CD8-positive, alpha-beta memory T cell (primary cell): Measurements from ENCODE around the gene EGFR. TPM values are rescaled to one million over a fixed set of nuclear protein-coding genes. Genes with fewer than 3 reads are reported as not detected.

Source experiments
- CTCF ChIA-PET: fragments of 350-600 bp; sonication (Branson Sonifier 250); formaldehyde crosslinking; loops from one replicate; lab custom pipeline; 2021; ENCODE audit warnings: antibody characterized with exemption; lab: Charles Lee
- POLR2A ChIA-PET: fragments of 350-600 bp; sonication (Branson Sonifier 250); formaldehyde crosslinking; loops from one replicate; lab custom pipeline; 2021; ENCODE audit warnings: antibody characterized with exemption; lab: Charles Lee
- DNase-seq, 5 donors: peaks; one replicate each; pipeline versions ENCODE4 v3.0.0 to v3.0.0-alpha.2; 2020 to 2022; ENCODE audit warnings: mixed read lengths in 1 of 5
- H3K27ac ChIP-seq: one replicate; pipeline ENCODE4 v1.7.0; 2013; ENCODE audit warnings: low read depth, mild to moderate bottlenecking, low read length, moderate library complexity
- H3K27me3 ChIP-seq: 2 replicates; pipeline ENCODE4 v1.7.0; 2013; ENCODE audit warnings: low read length, mild to moderate bottlenecking; ENCODE audit not compliant: insufficient read depth, poor library complexity, severe bottlenecking
- H3K36me3 ChIP-seq: 2 replicates; pipeline ENCODE4 v1.7.0; 2013; ENCODE audit warnings: mild to moderate bottlenecking, low read length, moderate library complexity; ENCODE audit not compliant: insufficient read depth
- H3K4me1 ChIP-seq: 2 replicates; pipeline ENCODE4 v1.7.0; 2013; ENCODE audit warnings: mild to moderate bottlenecking, low read length, moderate library complexity; ENCODE audit not compliant: insufficient read depth
- H3K4me3 ChIP-seq: 2 replicates; pipeline ENCODE4 v1.7.0; 2013; ENCODE audit warnings: mild to moderate bottlenecking, low read length
- H3K9me3 ChIP-seq: 2 replicates; pipeline ENCODE4 v1.7.0; 2013; ENCODE audit warnings: mild to moderate bottlenecking, low read length
- H3K27ac Mint-ChIP-seq, 8 donors: one replicate each; pipeline ENCODE4 v1.8.0; 2020 to 2021; ENCODE audit warnings: mixed read lengths in 8 of 8, mild to moderate bottlenecking in 6 of 8, inconsistent platforms in 3 of 8, moderate library complexity in 3 of 8
- H3K27me3 Mint-ChIP-seq, 2 donors: one replicate each; pipeline ENCODE4 v1.8.0; 2020 to 2021; ENCODE audit warnings: mixed read lengths in 2 of 2, mild to moderate bottlenecking in 1 of 2, moderate library complexity in 1 of 2
- H3K36me3 Mint-ChIP-seq, 3 donors: one replicate each; pipeline ENCODE4 v1.8.0; 2020 to 2021; ENCODE audit warnings: mixed read lengths in 3 of 3, inconsistent platforms in 1 of 3, mild to moderate bottlenecking in 1 of 3
- H3K4me1 Mint-ChIP-seq, 3 donors: one replicate each; pipeline ENCODE4 v1.8.0; 2020 to 2021; ENCODE audit warnings: mixed read lengths in 3 of 3, inconsistent platforms in 1 of 3, mild to moderate bottlenecking in 1 of 3
- H3K4me3 Mint-ChIP-seq, 7 donors: one replicate each; pipeline ENCODE4 v1.8.0; 2020 to 2021; ENCODE audit warnings: mixed read lengths in 7 of 7, mild to moderate bottlenecking in 6 of 7, moderate library complexity in 4 of 7, inconsistent platforms in 2 of 7
- H3K9me3 Mint-ChIP-seq, 5 donors: one replicate each; pipeline ENCODE4 v1.8.0; 2020 to 2022; ENCODE audit warnings: mixed read lengths in 5 of 5, mild to moderate bottlenecking in 3 of 5, moderate library complexity in 2 of 5, inconsistent platforms in 1 of 5
- polyA plus RNA-seq: library from polyadenylated mRNA; unstranded; fragments of 300-500 nt; fragmentation: Illumina TruSeq; gene quantifications from one replicate; pipeline ENCODE4 v1.2.3, GENCODE V29; 2021
- total RNA-seq, 2 experiments: library from RNA; stranded (reverse); gene quantifications; one replicate each; pipeline ENCODE4 v1.2.3, GENCODE V29; 2021

Gene EGFR
- total and polyA plus RNA-seq, 3 experiments from 2014 or later = not detected

- Histone ChIP-seq H3K4me1 (peaks cover 11% of the 10 kb centered on the region), H3K9me3 (no peaks in the 10 kb centered on the region), H3K4me3 (no peak overlapping the region), H3K36me3 (no peaks in the 10 kb centered on the region), H3K27ac (no peak overlapping the region), H3K27me3 (no peaks in the 10 kb centered on the region)
- Mint-ChIP-seq H3K4me3 (peak overlapping the region in 6 of 7 donors; percentile 14 to 76 (median 31)), H3K4me1 (peaks cover 7 to 16% (median 11%) of the 10 kb centered on the region in 3 donors), H3K36me3 (no peaks in the 10 kb centered on the region), H3K27me3 (peaks cover 4 to 9% of the 10 kb centered on the region in 2 donors), H3K9me3 (no peaks in the 10 kb centered on the region), H3K27ac (peak overlapping the region in 4 of 8 donors; percentile 36 to 61 (median 45))
- POLR2A ChIA-PET = no interaction called here
- DNase-seq = no peak
- CTCF ChIA-PET = no interaction called here
These were observed 67.8 kb downstream of the EGFR start for GRCh38 chr7:55086413-55087201.

- H3K4me1 Mint-ChIP-seq = peaks cover 7 to 16% (median 11%) of the 10 kb centered on the region in 3 donors
- POLR2A ChIA-PET = no interaction called here
These were observed 68.7 kb downstream of the EGFR start for GRCh38 chr7:55087521-55087961.

GRCh38 chr7:55088107-55088506 is 69.3 kb downstream of the EGFR start:
- no peaks in the 10 kb centered on the region for H3K27me3 ChIP-seq
- no peak for DNase-seq
- H3K4me1 ChIP-seq = peaks cover 11% of the 10 kb centered on the region
- H3K4me3 Mint-ChIP-seq = no peak overlapping the region
- no peak overlapping the region for H3K4me3 ChIP-seq
- peaks cover 7 to 16% (median 11%) of the 10 kb centered on the region in 3 donors for H3K4me1 Mint-ChIP-seq
- ChIA-PET POLR2A (no interaction called here), CTCF (no interaction called here)
- H3K9me3 Mint-ChIP-seq = no peaks in the 10 kb centered on the region
- no peak overlapping the region for H3K27ac ChIP-seq
- H3K36me3 Mint-ChIP-seq = no peaks in the 10 kb centered on the region
- H3K27me3 Mint-ChIP-seq = peaks cover 4 to 9% of the 10 kb centered on the region in 2 donors
- H3K36me3 ChIP-seq = no peaks in the 10 kb centered on the region
- peak overlapping the region in 1 of 8 donors; percentile 26 for H3K27ac Mint-ChIP-seq
- no peaks in the 10 kb centered on the region for H3K9me3 ChIP-seq

More at GRCh38 chr7:55087521-55087961, 68.7 kb downstream of the EGFR start:
- Mint-ChIP-seq H3K9me3 (no peaks in the 10 kb centered on the region), H3K27me3 (peaks cover 4 to 9% of the 10 kb centered on the region in 2 donors), H3K36me3 (no peaks in the 10 kb centered on the region), H3K27ac (no peak overlapping the region), H3K4me3 (no peak overlapping the region)
- DNase-seq = no peak
- no peak overlapping the region for H3K4me3 ChIP-seq
- H3K9me3 ChIP-seq = no peaks in the 10 kb centered on the region
- no peaks in the 10 kb centered on the region for H3K27me3 ChIP-seq
- peaks cover 11% of the 10 kb centered on the region for H3K4me1 ChIP-seq
- CTCF ChIA-PET = no interaction called here
- H3K36me3 ChIP-seq = no peaks in the 10 kb centered on the region
- H3K27ac ChIP-seq = no peak overlapping the region

GRCh38 chr7:55088620-55089019 is 69.8 kb downstream of the EGFR start:
- POLR2A ChIA-PET = no interaction called here
- Histone ChIP-seq H3K27ac (no peak overlapping the region), H3K36me3 (no peaks in the 10 kb centered on the region), H3K4me1 (peaks cover 11% of the 10 kb centered on the region), H3K4me3 (no peak overlapping the region), H3K27me3 (no peaks in the 10 kb centered on the region), H3K9me3 (no peaks in the 10 kb centered on the region)
- no peak overlapping the region for H3K4me3 Mint-ChIP-seq
- peaks cover 4 to 8% of the 10 kb centered on the region in 2 donors for H3K27me3 Mint-ChIP-seq
- H3K4me1 Mint-ChIP-seq = peaks cover 7 to 16% (median 11%) of the 10 kb centered on the region in 3 donors
- H3K9me3 Mint-ChIP-seq = no peaks in the 10 kb centered on the region
- CTCF ChIA-PET = no interaction called here
- DNase-seq = no peak
- no peak overlapping the region for H3K27ac Mint-ChIP-seq
- no peaks in the 10 kb centered on the region for H3K36me3 Mint-ChIP-seq

- no peaks in the 10 kb centered on the region for H3K36me3 Mint-ChIP-seq
- peaks cover 4 to 14% of the 10 kb centered on the region in 2 donors for H3K27me3 Mint-ChIP-seq
- Histone ChIP-seq H3K9me3 (no peaks in the 10 kb centered on the region), H3K4me3 (no peak overlapping the region), H3K27ac (no peak overlapping the region), H3K27me3 (peaks cover 3% of the 10 kb centered on the region), H3K4me1 (no peaks in the 10 kb centered on the region), H3K36me3 (no peaks in the 10 kb centered on the region)
- DNase-seq = no peak
- ChIA-PET POLR2A (no interaction called here), CTCF (no interaction called here)
- H3K4me3 Mint-ChIP-seq = no peak overlapping the region
- H3K9me3 Mint-ChIP-seq = no peaks in the 10 kb centered on the region
- H3K27ac Mint-ChIP-seq = no peak overlapping the region
- peaks cover 0 to 2% (median under 1%) of the 10 kb centered on the region in 3 donors for H3K4me1 Mint-ChIP-seq
These were observed 73.6 kb downstream of the EGFR start for GRCh38 chr7:55092186-55092974.

GRCh38 chr7:55092975-55093373 is 74.2 kb downstream of the EGFR start:
- ChIA-PET POLR2A (no interaction called here), CTCF (no interaction called here)
- Histone ChIP-seq H3K4me3 (no peak overlapping the region), H3K36me3 (no peaks in the 10 kb centered on the region), H3K9me3 (no peaks in the 10 kb centered on the region), H3K27ac (no peak overlapping the region), H3K27me3 (peaks cover 3% of the 10 kb centered on the region), H3K4me1 (no peaks in the 10 kb centered on the region)
- Mint-ChIP-seq H3K9me3 (no peaks in the 10 kb centered on the region), H3K4me3 (no peak overlapping the region), H3K4me1 (no peaks in the 10 kb centered on the region), H3K27ac (no peak overlapping the region), H3K27me3 (peaks cover 4 to 14% of the 10 kb centered on the region in 2 donors), H3K36me3 (no peaks in the 10 kb centered on the region)
- DNase-seq = no peak

- Histone ChIP-seq H3K27me3 (peaks cover 3% of the 10 kb centered on the region), H3K4me3 (no peak overlapping the region), H3K4me1 (no peaks in the 10 kb centered on the region), H3K9me3 (no peaks in the 10 kb centered on the region), H3K27ac (no peak overlapping the region), H3K36me3 (no peaks in the 10 kb centered on the region)
- H3K9me3 Mint-ChIP-seq = no peaks in the 10 kb centered on the region
- ChIA-PET POLR2A (no interaction called here), CTCF (no interaction called here)
- H3K36me3 Mint-ChIP-seq = no peaks in the 10 kb centered on the region
- H3K4me1 Mint-ChIP-seq = no peaks in the 10 kb centered on the region
- no peak for DNase-seq
- peaks cover 4 to 14% of the 10 kb centered on the region in 2 donors for H3K27me3 Mint-ChIP-seq
- no peak overlapping the region for H3K4me3 Mint-ChIP-seq
- no peak overlapping the region for H3K27ac Mint-ChIP-seq
These were observed 74.9 kb downstream of the EGFR start for GRCh38 chr7:55093674-55094073.

GRCh38 chr7:55094092-55094690 is 75.4 kb downstream of the EGFR start:
- Mint-ChIP-seq H3K36me3 (no peaks in the 10 kb centered on the region), H3K4me1 (no peaks in the 10 kb centered on the region), H3K27ac (no peak overlapping the region), H3K4me3 (no peak overlapping the region), H3K9me3 (no peaks in the 10 kb centered on the region), H3K27me3 (peaks cover 4 to 17% of the 10 kb centered on the region in 2 donors)
- ChIA-PET POLR2A (no interaction called here), CTCF (no interaction called here)
- H3K4me1 ChIP-seq = no peaks in the 10 kb centered on the region
- no peak overlapping the region for H3K27ac ChIP-seq
- H3K4me3 ChIP-seq = no peak overlapping the region
- H3K27me3 ChIP-seq = peaks cover 3% of the 10 kb centered on the region
- DNase-seq = no peak
- no peaks in the 10 kb centered on the region for H3K36me3 ChIP-seq
- H3K9me3 ChIP-seq = no peaks in the 10 kb centered on the region
